Measurements from ENCODE around the gene ARHGAP10.

- TF ChIP-seq CTCF (IDR thresholded peaks at IDR 0.05; ENCODE audit: low read depth, low read length, poor library complexity, severe bottlenecking) (no peak), EZH2phosphoT487 (IDR thresholded peaks at IDR 0.05; ENCODE audit: borderline replicate concordance, low read length) (no peak)
Observed at GRCh38 chr4:147955827-147956558, 224.1 kb downstream of the ARHGAP10 start.
